ENCODE results near the gene DGKD.

DNA sequence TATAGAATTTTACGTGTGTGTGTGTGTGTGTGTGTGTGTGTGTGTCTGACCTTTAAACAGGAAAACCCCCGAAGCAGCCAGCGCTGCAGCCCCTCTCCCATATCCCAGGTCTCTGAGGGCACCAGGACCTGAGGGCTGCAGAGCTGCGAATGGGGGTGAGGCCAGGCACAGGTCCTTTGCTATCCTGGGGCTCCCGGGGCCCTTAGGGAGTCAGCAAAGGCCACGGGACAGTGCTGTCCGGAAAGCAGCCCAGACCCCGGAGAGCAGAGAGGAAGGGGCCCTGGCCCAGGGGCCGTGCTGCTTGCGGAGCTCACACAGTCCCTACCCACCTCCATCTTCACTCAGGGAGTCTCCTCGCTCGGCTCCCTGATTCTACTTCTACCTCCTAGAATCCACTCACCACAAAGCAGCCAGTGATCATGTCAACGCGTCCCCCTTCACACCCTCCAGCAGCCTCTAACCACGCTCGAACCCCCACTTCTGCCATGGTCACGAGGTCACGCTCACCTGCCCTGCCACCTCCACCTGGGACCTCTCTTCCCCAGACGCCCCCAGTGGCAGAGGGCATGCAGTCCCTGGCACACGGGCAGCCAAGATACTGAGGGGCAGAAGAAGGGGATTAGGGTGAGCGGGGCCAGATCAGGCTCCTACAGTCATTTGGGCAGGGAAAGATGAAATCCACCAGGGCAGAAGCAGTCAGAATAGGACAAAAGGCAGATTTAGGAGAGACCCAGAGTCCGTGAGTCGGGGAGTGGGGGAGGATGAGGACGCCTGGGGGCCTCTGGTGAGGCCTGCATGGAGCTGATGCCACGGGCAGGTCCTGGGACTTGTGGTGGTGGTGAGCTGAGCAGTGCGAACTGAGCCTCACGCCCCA is 125.6 kb downstream of the DGKD start:
- TF ChIP-seq CTCF (IDR thresholded peaks at IDR 0.05; ENCODE audit: insufficient read depth, low read length), result no peak
- no peak for TF ChIP-seq GABPA (IDR thresholded peaks at IDR 0.05; ENCODE audit: low read depth)
- TF ChIP-seq POLR2AphosphoS5 (IDR thresholded peaks at IDR 0.05; ENCODE audit: low read depth), result no peak
- TF ChIP-seq, protein P1, sequence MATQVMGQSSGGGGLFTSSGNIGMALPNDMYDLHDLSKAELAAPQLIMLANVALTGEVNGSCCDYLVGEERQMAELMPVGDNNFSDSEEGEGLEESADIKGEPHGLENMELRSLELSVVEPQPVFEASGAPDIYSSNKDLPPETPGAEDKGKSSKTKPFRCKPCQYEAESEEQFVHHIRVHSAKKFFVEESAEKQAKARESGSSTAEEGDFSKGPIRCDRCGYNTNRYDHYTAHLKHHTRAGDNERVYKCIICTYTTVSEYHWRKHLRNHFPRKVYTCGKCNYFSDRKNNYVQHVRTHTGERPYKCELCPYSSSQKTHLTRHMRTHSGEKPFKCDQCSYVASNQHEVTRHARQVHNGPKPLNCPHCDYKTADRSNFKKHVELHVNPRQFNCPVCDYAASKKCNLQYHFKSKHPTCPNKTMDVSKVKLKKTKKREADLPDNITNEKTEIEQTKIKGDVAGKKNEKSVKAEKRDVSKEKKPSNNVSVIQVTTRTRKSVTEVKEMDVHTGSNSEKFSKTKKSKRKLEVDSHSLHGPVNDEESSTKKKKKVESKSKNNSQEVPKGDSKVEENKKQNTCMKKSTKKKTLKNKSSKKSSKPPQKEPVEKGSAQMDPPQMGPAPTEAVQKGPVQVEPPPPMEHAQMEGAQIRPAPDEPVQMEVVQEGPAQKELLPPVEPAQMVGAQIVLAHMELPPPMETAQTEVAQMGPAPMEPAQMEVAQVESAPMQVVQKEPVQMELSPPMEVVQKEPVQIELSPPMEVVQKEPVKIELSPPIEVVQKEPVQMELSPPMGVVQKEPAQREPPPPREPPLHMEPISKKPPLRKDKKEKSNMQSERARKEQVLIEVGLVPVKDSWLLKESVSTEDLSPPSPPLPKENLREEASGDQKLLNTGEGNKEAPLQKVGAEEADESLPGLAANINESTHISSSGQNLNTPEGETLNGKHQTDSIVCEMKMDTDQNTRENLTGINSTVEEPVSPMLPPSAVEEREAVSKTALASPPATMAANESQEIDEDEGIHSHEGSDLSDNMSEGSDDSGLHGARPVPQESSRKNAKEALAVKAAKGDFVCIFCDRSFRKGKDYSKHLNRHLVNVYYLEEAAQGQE (IDR thresholded peaks at IDR 0.05; ENCODE audit: insufficient replicate concordance, low read depth), result no peak
- no peak for TF ChIP-seq SPI1 (IDR thresholded peaks at IDR 0.05; ENCODE audit: borderline replicate concordance, low read depth)
